Stimulated activated CD8-positive, alpha-beta memory T cell treated with anti-CD3 and anti-CD28 coated beads, Interleukin-4, amount 100 ng/mL, for 1 hour (primary cell): ENCODE measurements around the gene DHDH.
A peak's percentile ranks its signal among the peaks of the same experiment; 100 is the strongest.
"Not testable (repeated sequence)": the region's sequence is repeated elsewhere in the genome, so short reads cannot be mapped to it uniquely, and the experiment has no call there.

Source experiments
- DNase-seq, 2 donors: peaks; one replicate each; pipeline ENCODE4 v3.0.0-alpha.2; 2020; ENCODE audit warnings: low read depth in 2 of 2, low spot score in 1 of 2

The DHDH gene

DNA sequence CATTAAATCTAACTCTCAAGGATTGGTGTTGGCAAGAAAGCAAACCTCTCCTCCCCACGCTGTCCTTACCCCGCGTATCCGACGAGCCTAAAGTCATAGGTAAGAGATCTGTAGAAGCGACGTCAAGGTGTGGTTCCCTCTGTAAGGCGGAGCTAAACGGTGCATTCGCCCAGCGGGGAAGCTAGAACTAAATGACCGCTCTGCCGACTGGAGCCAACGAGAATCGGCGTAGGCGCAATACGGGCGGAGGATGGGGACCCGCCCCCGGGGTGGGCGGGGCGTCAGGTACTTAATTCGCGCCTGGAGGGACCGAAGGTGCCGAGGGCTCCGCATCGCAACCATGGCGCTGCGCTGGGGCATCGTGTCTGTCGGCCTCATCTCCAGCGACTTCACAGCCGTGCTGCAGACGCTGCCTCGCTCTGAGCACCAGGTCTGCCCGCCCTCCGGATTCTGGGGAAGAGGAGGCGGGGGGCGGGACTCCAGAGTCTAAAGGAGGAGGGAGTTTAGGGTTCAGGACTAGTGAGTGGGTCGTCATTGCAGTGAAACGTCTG is at the start of gene DHDH:
TSS of gene DHDH (plus strand) at position 318 of the 551 bp plus-strand sequence. CDS start at position 341, 23 bp downstream.
- DNase-seq: peak; percentile 64

GRCh38 chr19:48883726-48884125 is 49.8 kb upstream of the DHDH start:
- DNase-seq: no peak

DNA sequence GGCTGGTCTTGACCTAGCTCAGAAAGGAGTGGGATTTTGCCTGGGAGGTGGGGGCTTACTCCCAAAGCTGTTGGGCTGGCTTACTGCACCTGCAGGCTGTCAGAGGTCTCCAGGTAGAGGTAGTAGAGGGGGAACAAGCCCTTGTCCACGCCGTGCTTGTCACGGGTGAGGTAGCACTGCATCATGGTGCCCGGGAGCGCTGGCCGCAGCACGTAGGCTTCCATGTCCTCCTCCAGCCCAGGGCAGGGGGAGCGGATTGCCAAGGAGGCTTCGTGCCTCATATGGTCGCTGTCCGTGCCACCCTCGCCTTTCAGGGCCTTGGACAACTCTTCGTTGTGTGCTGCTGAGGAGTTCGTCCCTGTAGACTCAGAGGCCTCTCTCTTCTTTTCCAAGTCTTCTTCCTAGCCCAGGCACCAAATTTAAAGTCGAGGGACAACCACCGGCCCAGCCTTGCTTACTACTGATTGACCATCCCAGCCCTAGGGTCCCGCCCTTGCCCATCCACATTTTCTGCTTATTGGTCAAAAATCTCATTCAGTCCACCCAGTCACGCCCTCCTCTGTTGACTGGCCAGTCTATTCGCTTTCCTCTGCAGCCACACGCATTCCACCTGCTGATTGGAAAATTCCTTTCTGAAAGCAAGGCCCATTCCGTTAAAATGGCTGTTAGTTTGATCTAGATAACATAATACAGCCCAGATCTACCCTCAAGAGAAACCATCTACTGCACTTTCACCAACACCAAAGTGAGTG is 45.5 kb upstream of the DHDH start:
- no peak for DNase-seq

GRCh38 chr19:48889496-48889895 is 44.0 kb upstream of the DHDH start:
- not testable (repeated sequence) for DNase-seq

DNA sequence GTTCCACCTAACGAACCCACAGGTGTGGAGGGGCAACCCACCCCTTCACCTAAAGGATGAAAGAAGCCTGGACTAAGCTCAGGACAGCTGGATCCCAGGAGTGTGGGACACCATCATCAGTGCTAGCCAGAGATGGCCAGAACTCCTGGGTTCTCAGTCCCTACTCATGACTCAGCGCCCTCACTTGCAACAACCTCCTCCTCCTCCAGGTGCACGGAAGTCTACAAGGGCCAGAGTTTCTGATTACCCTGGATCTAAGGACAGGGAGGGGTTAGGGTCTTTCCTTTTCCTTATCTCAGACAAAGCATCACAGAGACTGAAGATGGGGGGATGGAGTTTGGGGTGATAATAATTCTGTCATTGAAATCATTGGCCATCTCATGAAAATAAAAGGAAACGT is 42.9 kb upstream of the DHDH start:
- DNase-seq: no peak

- DNase-seq: no peak
Observed at GRCh38 chr19:48895226-48895625, 38.3 kb upstream of the DHDH start.

DNA sequence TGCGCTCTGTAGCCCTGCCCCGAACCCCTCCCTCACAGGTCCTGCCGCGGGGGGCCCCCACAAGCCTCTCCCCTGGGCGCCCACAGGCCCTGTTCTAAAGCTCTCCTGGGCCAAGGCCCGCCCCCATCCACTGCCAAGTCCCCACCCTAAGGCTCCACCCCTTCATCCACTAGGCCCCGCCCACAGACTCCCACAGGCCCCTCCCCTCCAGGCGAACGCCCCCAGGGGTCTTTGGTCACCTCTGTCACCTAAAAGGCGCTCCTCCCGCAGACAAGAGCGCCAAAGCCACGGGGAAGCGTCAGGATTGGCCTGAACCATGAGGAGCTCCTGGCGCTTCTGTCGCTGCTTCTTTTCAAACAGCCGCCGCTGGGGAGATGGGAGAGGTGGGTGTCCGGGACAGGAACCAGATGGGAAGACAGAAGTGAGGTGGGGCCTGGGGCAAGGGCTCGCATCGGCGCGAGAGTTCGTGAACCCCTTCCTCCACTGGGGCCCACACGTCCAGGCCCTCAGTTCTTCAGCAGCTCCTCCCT is 37.2 kb upstream of the DHDH start:
- no peak for DNase-seq

DNA sequence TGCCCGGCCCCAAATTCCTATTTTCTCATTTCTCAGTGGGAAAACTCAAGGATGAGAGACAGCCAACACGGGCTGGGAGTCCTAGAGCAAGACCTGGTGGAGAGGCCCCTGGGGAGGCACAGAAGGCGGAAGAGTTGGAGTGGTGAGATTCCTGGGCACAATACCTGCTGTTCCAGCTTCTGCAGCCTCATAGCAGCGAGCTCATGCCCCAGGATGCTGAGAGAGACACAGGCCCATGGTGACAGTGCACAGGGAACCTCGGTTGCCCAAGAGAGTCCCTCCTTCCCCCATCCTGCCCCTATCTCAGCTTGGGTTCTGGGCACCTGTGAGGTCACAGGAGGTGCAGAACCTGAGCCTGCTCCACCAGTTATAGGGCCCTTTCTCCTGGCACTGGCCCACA is 36.3 kb upstream of the DHDH start:
- no peak for DNase-seq

DNA sequence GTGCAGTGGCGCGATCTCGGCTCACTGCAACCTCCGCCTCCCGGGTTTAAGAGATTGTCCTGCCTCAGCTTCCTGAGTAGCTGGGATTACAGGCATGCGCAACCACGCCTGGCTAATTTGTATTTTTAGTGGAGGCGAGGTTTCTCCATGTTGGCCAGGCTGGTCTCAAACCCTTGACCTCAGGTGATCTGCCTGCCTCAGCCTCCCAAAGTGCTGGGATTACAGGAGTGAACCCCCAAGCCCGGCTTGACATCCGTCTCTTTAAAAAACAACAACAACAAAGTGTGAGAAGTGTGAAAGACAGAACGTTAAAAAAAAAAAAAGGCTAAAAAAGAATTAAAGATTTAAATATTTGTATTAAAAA is 34.1 kb upstream of the DHDH start:
- DNase-seq: not testable (repeated sequence)

DNA sequence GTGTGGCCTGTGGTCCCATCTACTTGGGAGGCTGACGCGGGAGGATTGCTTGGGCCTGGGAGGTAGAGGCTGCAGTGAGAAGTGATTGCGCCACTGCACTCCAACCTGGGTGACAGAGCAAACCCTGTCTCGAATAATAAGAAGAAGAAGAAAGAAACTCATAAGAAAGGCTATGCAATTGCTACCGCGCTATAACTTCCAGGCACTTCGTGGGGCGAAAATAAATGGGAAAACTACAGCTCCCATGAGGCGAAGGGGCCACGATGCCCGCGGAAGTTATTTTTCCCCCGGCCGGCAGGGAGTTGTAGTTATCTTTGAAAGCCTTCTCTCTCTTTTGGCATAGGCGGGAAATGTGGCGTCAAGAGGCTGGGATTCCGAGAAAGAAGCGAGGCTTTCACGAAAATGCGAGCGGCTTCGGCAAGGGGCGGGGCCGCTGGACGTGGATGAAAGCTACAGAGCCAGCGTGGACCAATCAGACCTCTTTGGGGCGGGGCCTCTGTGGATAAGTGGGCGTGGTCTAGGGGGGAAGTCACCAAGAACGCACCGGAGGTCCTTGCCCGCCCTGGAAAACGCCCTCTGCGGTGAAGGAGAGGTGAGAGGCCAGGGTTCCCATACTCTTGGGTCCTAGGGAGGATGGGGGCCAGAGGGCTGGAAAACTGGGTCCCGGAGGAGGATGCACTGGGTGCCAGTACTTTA is 33.6 kb upstream of the DHDH start, which contains the start of gene NUCB1:
TSS of gene NUCB1 (plus strand) at position 532 of the 696 bp plus-strand sequence. CDS start 485 bp downstream, outside the sequence.
- DNase-seq: peak; percentile 94 to 96

- DNase-seq: no peak
Observed at GRCh38 chr19:48900477-48901406, 32.8 kb upstream of the DHDH start.

DNA sequence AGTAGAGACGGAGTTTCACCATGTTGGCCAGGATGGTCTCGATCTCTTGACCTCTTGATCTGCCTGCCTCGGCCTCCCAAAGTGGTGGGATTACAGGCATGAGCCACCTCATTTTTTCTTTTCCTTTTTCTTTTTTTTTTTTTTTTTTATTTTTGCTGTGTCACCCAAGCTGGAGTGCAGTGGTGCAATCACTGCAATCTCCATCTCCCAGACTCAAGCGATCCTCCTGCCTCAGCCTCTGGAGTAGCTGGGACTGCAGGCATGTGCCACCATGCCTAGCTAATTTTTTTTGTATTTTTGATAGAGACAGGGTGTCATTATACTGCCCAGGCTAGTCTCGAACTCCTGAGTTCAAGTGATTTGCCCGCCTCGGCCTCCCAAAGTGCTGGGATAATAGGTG is 31.2 kb upstream of the DHDH start:
- not testable (repeated sequence) for DNase-seq

GRCh38 chr19:48903788-48904187 is 29.7 kb upstream of the DHDH start:
- DNase-seq: not testable (repeated sequence)

- DNase-seq: no peak
Observed at GRCh38 chr19:48905664-48906063, 27.8 kb upstream of the DHDH start.

DNA sequence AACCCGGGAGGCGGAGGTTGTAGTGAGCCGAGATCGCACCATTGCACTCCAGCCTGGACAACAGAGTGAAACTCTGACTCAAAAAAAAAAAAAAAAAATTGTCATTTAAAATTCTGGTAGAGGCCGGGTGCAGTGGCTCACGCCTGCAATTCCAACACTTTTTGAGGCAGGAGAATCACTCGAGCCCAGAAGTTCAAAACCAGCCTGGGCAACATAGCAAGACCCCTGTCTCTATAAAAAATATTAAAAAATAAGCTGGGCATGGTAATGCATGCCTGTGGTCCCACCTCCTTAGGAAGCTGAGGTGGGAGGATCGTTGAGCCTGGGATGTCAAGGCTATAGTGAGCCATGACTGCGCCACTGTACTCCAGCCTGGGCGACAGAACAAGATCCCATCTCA is 27.2 kb upstream of the DHDH start:
- no peak for DNase-seq

DNA sequence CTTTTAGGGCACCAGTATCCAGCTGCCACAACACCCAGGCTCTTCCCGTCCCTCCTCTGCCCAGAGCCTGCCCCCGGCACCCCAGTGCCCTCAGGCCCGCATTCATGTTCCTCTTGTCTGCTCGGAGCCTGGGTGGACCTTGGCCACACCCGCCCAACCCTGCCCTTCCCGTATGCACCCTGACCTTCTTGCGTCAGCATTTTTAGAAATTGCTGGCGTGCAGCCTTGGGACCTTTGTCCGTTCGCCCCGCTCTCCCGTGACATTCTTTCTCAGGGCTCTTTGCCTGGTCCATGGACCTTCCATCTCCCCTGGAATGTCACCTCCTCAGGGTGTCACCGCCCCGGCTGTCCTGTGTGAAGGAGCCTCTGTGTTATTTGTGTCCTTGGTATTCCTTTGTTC is 25.8 kb upstream of the DHDH start:
- DNase-seq: no peak

DNA sequence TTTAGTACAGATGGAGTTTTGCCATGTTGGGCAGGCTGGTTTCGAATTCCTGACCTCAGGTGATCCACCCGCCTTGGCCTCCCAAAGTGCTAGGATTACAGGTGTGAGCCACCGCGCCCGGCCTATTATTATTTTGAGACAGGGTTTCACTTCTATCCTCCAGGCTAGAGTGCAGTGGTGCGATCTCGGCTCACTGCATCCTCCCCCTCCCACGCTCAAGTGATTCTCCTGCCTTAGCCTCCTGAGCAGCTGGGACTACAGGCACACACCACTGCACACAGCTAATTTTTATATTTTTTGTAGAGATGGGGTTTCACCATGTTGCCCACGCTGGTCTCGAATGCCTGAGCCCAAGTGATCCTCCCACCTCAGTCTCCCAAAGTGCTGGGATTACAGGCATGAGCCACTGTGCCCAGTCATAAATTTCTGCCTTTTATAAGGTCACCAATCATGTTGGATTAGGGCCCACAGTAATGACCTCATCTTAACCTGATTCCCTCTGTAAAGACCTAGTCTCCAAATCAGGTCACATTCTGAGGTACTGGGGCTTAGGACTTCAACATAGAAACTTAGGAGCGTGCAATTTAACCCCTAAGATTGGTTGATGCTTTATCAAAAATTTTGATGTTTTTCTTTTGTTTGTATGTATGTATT is 23.9 kb upstream of the DHDH start:
- not testable (repeated sequence) for DNase-seq

- DNase-seq: no peak
Observed at GRCh38 chr19:48910803-48911202, 22.7 kb upstream of the DHDH start.

GRCh38 chr19:48913114-48913889 is 20.2 kb upstream of the DHDH start:
- no peak for DNase-seq

GRCh38 chr19:48914181-48914580 is 19.3 kb upstream of the DHDH start:
- DNase-seq: no peak
